Astrocyte (in vitro differentiated cells and primary cell): ENCODE results near the gene CHTOP. TPM values are rescaled to one million over a fixed set of nuclear protein-coding genes. Genes with fewer than 3 reads are reported as not detected.

Experiments used
- DNase-seq: peaks from one replicate; pipeline ENCODE4 v3.0.0-alpha.2; 2010; ENCODE audit warnings: low read depth
- FAIRE-seq: peaks from 2 replicates; lab custom pipeline; 2011; peaks lifted over from hg19 to GRCh38; lab: Jason Lieb, UNC
- H2AFZ ChIP-seq: 2 replicates; pipeline ENCODE4 v1.6.0; 2012; ENCODE audit warnings: low read depth, low read length, inconsistent platforms
- H3K27ac ChIP-seq: 2 replicates; pipeline ENCODE4 v1.5.1; 2011; ENCODE audit warnings: low read depth, low read length, inconsistent platforms
- H3K27me3 ChIP-seq: 2 replicates; pipeline ENCODE4 v1.6.0; 2011; ENCODE audit warnings: low read length, inconsistent platforms; ENCODE audit not compliant: insufficient read depth
- H3K36me3 ChIP-seq: 2 replicates; pipeline ENCODE4 v1.5.1; 2011; ENCODE audit warnings: low read length, inconsistent platforms; ENCODE audit not compliant: insufficient read depth
- H3K4me1 ChIP-seq: 2 replicates; pipeline ENCODE4 v1.5.1; 2011; ENCODE audit warnings: low read length, inconsistent platforms; ENCODE audit not compliant: insufficient read depth
- H3K4me2 ChIP-seq: 2 replicates; pipeline ENCODE4 v1.6.0; 2012; ENCODE audit warnings: low read length, inconsistent platforms
- H3K4me3 ChIP-seq: 2 replicates; pipeline ENCODE4 v1.5.1; 2011; ENCODE audit warnings: low read depth, mild to moderate bottlenecking, low read length, inconsistent platforms; ENCODE audit not compliant: insufficient read depth
- H3K79me2 ChIP-seq: 2 replicates; pipeline ENCODE4 v1.6.0; 2012; ENCODE audit warnings: mild to moderate bottlenecking, low read length, inconsistent platforms; ENCODE audit not compliant: insufficient read depth
- H3K9ac ChIP-seq: 2 replicates; pipeline ENCODE4 v1.6.0; 2012; ENCODE audit warnings: mild to moderate bottlenecking, low read length, inconsistent platforms
- H3K9me3 ChIP-seq: 2 replicates; pipeline ENCODE4 v1.5.1; 2012; ENCODE audit warnings: low read depth, mild to moderate bottlenecking, low read length, inconsistent platforms; ENCODE audit not compliant: insufficient read depth
- H4K20me1 ChIP-seq: 2 replicates; pipeline ENCODE4 v1.6.0; 2012; ENCODE audit warnings: low read length, inconsistent platforms; ENCODE audit not compliant: insufficient read depth
- H3K27ac Mint-ChIP-seq: one replicate; pipeline ENCODE4 v1.8.0; 2021; ENCODE audit warnings: mild to moderate bottlenecking, mixed read lengths; ENCODE audit not compliant: unreplicated experiment
- H3K27me3 Mint-ChIP-seq: one replicate; pipeline ENCODE4 v1.8.0; 2021; ENCODE audit warnings: low read depth, mixed read lengths; ENCODE audit not compliant: unreplicated experiment
- H3K36me3 Mint-ChIP-seq: one replicate; pipeline ENCODE4 v1.8.0; 2021; ENCODE audit warnings: low read depth, mixed read lengths; ENCODE audit not compliant: unreplicated experiment
- H3K4me1 Mint-ChIP-seq: one replicate; pipeline ENCODE4 v1.8.0; 2021; ENCODE audit warnings: low read depth, mixed read lengths; ENCODE audit not compliant: unreplicated experiment
- H3K4me3 Mint-ChIP-seq: one replicate; pipeline ENCODE4 v1.8.0; 2021; ENCODE audit warnings: mild to moderate bottlenecking, moderate library complexity, mixed read lengths; ENCODE audit not compliant: unreplicated experiment
- H3K9me3 Mint-ChIP-seq: one replicate; pipeline ENCODE4 v1.8.0; 2021; ENCODE audit warnings: mild to moderate bottlenecking, mixed read lengths; ENCODE audit not compliant: unreplicated experiment
- CTCF ChIP-seq: IDR thresholded peaks from 2 replicates; pipeline ENCODE4 v1.5.1; 2011; ENCODE audit warnings: low read depth, mild to moderate bottlenecking, inconsistent platforms, low read length, moderate library complexity; ENCODE audit not compliant: insufficient read depth
- EZH2 ChIP-seq: IDR thresholded peaks from 2 replicates; pipeline ENCODE4 v1.6.1; 2012; ENCODE audit warnings: mild to moderate bottlenecking, low read length, inconsistent platforms; ENCODE audit not compliant: insufficient read depth
- total RNA-seq: library from RNA; stranded (reverse); gene quantifications from 2 replicates; pipeline ENCODE4 v1.2.1, GENCODE V29; 2021

Gene CHTOP
- total RNA-seq, 1 donor from 2014 or later = 56.4 TPM

- Histone ChIP-seq H3K9ac (no peak overlapping the region), H3K4me3 (no peak overlapping the region), H3K4me2 (no peak overlapping the region), H3K4me1 (no peaks in the 10 kb centered on the region), H3K27ac (no peak overlapping the region), H4K20me1 (peaks cover 74% of the 10 kb centered on the region), H2AFZ (no peak overlapping the region), H3K79me2 (peaks cover 80% of the 10 kb centered on the region), H3K36me3 (peaks cover 86% of the 10 kb centered on the region), H3K27me3 (no peaks in the 10 kb centered on the region), H3K9me3 (no peaks in the 10 kb centered on the region)
- Mint-ChIP-seq H3K4me3 (no peak overlapping the region), H3K27ac (no peak overlapping the region), H3K9me3 (peaks cover 2% of the 10 kb centered on the region), H3K27me3 (no peaks in the 10 kb centered on the region), H3K4me1 (no peaks in the 10 kb centered on the region), H3K36me3 (peaks cover 22% of the 10 kb centered on the region)
- TF ChIP-seq CTCF (no peak), EZH2 (no peak)
- FAIRE-seq (no peak), DNase-seq (no peak)
Measured at GRCh38 chr1:153640861-153641260, 7.0 kb downstream of the CHTOP start.

- Mint-ChIP-seq H3K36me3 (peaks cover 23% of the 10 kb centered on the region), H3K27me3 (no peaks in the 10 kb centered on the region), H3K4me3 (no peak overlapping the region), H3K9me3 (no peaks in the 10 kb centered on the region), H3K27ac (no peak overlapping the region), H3K4me1 (no peaks in the 10 kb centered on the region)
- Histone ChIP-seq H3K9me3 (no peaks in the 10 kb centered on the region), H2AFZ (no peak overlapping the region), H3K36me3 (peaks cover 78% of the 10 kb centered on the region), H3K9ac (no peak overlapping the region), H3K4me1 (no peaks in the 10 kb centered on the region), H3K4me3 (no peak overlapping the region), H3K27ac (no peak overlapping the region), H3K4me2 (no peak overlapping the region), H3K27me3 (no peaks in the 10 kb centered on the region), H3K79me2 (peaks cover 67% of the 10 kb centered on the region), H4K20me1 (peaks cover 63% of the 10 kb centered on the region)
- TF ChIP-seq CTCF (no peak), EZH2 (no peak)
- DNase-seq = no peak
- no peak for FAIRE-seq
Measured at GRCh38 chr1:153642161-153642560, 8.3 kb downstream of the CHTOP start.

GRCh38 chr1:153643100-153643499 is 9.2 kb downstream of the CHTOP start:
- peaks cover 71% of the 10 kb centered on the region for H3K36me3 ChIP-seq
- H2AFZ ChIP-seq = no peak overlapping the region
- H3K4me3 ChIP-seq = no peak overlapping the region
- no peaks in the 10 kb centered on the region for H3K27me3 ChIP-seq
- H4K20me1 ChIP-seq = peaks cover 58% of the 10 kb centered on the region
- no peak for DNase-seq
- FAIRE-seq = no peak
- no peak overlapping the region for H3K27ac Mint-ChIP-seq
- no peaks in the 10 kb centered on the region for H3K27me3 Mint-ChIP-seq
- no peak for TF ChIP-seq EZH2
- TF ChIP-seq CTCF = no peak
- H3K4me2 ChIP-seq = no peak overlapping the region
- no peaks in the 10 kb centered on the region for H3K9me3 ChIP-seq
- H3K4me1 ChIP-seq = no peaks in the 10 kb centered on the region
- peaks cover 59% of the 10 kb centered on the region for H3K79me2 ChIP-seq
- H3K9me3 Mint-ChIP-seq = no peaks in the 10 kb centered on the region
- no peak overlapping the region for H3K27ac ChIP-seq
- H3K9ac ChIP-seq = no peak overlapping the region
- H3K4me1 Mint-ChIP-seq = peaks cover 2% of the 10 kb centered on the region
- H3K4me3 Mint-ChIP-seq = no peak overlapping the region
- H3K36me3 Mint-ChIP-seq = peaks cover 22% of the 10 kb centered on the region
